Femur (tissue), 1 donor: Measurements from ENCODE around the gene RUNDC1.
"Not testable (repeated sequence)": the region's sequence is repeated elsewhere in the genome, so short reads cannot be mapped to it uniquely, and the experiment has no call there.

Source experiments
- DNase-seq: peaks from one replicate; pipeline ENCODE4 v3.0.0-alpha.2; 2017

The RUNDC1 gene

GRCh38 chr17:42992872-42993271, 12.5 kb downstream of the RUNDC1 start:
- no peak for DNase-seq

DNA sequence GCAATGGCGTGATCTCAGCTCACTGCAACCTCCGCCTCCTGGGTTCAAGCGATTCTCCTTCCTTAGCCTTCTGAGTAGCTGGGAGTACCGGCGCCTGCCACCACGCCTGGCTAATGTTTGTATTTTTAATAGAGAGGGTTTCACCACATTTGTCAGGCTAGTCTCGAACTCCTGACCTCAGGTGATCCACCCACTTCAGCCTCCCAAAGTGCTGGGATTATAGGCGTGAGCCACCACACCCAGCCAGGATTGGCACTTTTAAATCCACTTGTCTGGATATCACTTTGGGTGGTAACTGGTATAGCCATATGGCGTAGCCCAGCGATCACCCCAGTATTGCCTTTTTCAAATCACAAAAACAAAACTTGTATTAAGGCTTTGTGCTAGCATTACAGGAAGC, 13.5 kb downstream of the RUNDC1 start:
- DNase-seq, result not testable (repeated sequence)

DNA sequence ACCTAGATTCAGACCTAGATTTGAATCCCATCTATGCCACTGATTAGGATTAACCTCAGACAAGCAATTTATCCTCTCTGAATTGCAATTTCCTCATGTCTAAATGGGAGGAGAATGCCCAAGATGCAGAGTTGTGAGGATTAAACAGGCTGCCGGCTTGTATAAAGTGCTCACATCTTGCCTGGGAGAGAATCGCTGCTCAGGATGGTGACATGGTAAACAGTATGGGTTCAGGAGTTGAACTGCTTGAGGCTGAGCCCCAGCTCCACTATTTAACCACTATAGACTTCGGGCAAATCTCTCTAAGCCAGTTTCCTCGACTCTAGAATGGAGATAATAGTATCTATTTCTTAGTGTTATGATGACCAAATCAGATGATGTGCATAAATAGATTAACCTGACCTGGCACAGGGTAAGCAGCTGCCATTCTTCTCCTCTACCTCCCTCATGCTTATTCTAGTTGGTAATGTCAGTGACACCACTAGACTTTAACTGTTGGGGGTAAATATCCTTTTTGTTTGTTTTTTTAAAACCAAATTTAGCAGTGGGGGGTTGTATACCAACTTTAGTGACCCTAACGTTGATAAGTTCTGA, 17.1 kb downstream of the RUNDC1 start:
- DNase-seq, result no peak

GRCh38 chr17:42997984-42998938, 17.9 kb downstream of the RUNDC1 start, which contains the start of gene RPL27:
Gene RPL27, plus strand, starts transcription at chr17:42998419. Its CDS starts 332 bp downstream, at chr17:42998751.
- peak; percentile 100 for DNase-seq

DNA sequence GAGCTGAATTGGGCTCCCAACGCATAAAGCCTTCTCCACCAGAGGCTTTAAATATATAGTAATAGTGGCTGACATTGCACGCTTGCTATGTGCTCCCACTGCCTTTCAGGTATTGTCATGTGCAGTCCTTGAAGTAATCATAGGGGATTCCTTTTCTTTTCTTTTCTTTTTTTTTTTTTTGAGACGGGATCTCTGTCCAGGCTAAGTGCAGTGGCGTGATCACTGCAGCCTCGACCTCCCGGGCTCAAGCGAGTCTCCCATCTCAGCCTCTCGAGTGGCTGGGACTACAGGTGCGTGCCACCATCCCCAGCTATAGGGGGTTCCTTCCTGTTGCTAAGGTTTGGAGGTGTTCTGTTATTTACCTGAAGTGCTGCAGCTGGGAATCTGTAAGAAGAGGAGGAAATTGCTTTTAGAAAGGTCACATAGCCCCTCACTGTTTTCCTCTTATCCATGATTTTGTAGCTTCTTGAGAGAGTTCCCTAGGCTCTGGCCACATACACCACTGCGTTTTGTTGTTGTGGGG, 18.7 kb downstream of the RUNDC1 start:
- DNase-seq, result no peak

GRCh38 chr17:43000894-43001293, 20.5 kb downstream of the RUNDC1 start:
- DNase-seq, result not testable (repeated sequence)

- DNase-seq, result no peak
Observed at GRCh38 chr17:43003542-43004172, 23.3 kb downstream of the RUNDC1 start.

DNA sequence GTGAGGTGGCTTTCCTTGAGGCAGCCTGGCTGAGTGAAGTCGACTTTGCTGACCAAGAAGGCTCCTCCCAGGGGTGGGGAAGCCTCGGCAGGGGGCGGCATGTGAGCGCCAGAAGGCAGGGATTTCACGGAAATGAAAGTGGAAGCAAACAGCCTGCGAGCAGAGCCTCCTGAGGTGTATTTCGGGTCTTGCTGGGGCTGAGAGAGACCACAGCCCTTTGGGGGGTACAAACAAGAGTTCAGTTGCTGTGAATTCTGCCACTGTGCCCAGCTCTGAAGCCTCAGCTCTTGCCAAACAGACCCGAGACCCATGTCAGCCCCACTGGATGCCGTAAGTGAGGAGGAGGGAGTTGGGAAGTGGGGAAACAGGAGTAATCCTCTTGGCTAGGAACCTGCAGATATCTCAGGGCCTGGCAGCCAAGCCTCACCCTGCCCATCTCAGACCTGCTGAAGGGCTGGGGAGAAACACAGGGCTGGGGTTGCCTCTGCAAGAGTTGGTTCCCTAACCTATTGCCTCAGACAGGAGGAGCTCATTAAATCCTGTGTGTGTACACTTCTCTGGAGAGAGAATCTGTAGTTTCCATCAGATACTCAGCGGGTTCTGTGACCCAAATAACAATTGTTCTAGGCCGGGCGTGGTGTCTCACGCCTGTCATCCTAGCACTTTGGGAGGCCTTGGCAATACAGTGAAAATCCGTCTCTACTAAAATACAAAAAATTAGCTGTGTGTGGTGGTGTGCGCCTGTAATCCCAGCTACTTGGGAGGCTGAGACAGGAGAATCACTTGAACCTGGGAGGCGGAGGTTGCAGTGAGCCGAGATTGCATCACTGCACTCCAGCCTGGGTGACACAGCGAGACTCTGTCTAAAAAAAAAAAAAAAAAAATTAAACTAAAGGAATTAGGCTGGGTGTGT, 26.5 kb downstream of the RUNDC1 start, which contains the start of gene IFI35:
TSS of gene IFI35 (plus strand) at position 146 of the 913 bp plus-strand sequence. CDS start at position 310, 164 bp downstream.
- peak; percentile 91 for DNase-seq

DNA sequence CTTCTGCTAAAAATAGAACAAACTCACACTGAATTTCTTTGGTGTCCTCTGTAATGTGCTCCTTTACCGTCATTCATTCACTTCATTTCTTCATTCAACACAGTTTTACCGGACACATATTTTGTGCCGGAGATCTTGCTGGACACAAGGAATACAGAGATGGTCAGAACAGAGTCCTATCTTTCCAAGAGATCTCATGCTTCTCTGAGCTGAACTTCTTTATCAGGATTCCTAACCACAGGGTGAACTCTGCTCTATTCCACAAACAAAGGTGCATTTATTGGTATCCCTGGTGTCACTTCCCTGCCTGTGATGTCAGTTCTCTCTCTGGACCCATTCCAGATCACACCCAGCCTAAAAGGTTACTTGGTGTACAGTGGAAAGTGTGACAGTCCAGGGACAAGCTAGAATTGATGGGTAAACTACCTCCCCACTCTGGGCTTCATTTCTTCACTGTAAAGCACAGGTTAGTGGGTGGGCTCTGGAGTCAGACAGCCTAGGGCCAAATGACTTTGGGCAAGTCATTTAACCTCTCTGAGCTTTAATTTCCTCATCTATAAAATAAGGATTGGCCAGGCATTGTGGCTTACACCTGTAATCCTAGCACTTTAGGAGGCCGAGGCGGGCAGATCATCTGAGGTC, 30.4 kb downstream of the RUNDC1 start:
- no peak for DNase-seq

DNA sequence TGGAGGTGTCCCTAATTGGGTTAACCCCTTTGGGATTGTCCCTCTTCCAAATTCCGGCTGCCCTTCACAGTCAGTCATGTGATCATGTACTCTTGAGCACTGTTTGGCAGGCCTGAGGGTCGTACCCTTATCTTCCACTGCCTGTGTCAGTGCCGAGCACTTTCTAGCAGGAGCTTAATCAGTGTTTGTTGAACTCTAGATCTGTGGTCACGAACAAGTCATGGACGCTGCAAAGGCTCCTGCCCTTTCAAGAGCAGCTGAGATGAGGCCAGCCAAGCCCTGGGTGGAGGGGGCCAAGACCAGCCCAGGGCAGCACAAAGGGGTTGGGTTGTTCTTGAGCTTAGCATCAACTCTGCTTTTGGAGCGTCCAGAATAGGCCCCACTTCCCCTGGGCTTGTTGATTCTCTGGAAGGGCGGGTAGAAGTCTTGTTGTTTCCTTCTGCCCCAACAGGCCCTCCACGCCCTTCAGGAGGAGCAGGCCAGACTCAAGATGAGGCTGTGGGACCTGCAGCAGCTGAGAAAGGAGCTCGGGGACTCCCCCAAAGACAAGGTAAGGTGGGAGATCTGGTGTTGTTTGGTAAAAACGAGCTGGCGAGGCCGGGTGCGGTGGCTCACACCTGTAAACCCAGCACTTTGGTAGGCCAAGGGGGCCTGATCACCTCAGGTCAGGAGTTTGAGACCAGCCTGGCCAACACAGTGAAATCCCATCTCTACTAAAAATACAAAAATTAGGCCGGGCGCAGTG, 31.5 kb downstream of the RUNDC1 start:
- DNase-seq, result no peak

GRCh38 chr17:43013296-43013695, 32.9 kb downstream of the RUNDC1 start:
- DNase-seq, result no peak

DNA sequence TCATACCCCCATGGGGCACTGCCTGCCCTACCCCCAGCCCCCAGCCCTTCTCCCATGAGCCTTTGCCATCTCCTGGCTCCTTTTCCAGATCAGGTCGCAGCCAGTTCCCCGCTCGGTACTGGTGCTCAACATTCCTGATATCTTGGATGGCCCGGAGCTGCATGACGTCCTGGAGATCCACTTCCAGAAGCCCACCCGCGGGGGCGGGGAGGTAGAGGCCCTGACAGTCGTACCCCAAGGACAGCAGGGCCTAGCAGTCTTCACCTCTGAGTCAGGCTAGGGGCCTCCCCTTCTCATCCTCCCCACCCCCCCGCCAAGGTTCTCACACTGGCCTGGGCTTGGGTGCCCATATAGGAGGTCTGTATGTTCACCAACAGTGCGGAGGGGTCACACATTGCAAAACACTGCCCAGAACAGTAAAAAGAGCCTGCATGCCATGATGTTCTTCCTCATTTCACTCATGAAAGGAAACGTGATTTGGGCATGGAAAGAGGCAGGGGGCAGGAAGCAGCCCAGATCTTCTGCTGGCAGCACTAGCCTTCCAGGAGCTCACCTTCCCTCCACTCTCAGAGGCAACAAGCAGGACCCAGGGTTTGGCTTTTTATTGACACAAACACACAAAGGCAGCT, 33.8 kb downstream of the RUNDC1 start:
- no peak for DNase-seq

DNA sequence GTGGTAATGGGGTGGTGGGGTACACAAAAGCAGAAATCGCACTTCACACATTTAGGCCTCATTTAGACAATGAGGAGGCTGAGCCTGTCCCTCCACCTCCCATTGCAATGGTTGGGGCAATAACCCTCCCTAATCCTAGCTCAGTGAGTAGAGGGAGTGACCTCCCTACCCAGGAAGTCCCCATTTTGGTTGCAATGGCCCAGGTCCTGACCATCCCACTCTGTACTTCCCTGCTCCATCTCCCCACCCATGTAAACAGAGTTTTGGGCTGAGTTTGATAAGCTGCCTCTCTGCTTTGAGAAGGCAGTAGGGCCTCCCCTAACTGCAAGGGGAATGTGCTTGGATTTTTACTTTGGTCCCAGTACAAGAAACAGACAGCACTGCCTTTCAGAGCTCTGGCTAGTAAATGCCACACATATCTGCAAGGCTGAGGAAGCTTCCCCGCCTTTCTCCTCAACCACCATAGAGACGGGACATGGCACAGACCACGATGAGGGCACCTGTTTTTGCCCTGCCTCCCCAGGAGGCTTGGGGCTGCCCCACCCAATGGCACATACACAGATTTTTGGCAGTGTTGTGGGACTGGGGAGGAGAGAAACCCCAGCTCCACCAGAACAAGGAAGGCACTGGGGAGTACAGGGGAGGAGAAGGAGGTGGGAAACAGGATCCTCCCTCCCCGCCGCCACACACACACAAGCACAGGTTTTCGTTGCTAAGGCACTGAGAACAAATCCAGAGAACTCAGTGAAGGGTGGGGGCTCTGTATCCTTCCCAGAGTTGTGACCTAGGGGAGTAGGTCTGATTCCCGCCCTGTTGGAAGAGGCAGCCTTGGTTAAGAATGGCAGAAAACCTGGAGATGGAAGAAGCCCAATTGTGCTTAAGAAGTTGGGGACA, 34.5 kb downstream of the RUNDC1 start:
- DNase-seq, result no peak

DNA sequence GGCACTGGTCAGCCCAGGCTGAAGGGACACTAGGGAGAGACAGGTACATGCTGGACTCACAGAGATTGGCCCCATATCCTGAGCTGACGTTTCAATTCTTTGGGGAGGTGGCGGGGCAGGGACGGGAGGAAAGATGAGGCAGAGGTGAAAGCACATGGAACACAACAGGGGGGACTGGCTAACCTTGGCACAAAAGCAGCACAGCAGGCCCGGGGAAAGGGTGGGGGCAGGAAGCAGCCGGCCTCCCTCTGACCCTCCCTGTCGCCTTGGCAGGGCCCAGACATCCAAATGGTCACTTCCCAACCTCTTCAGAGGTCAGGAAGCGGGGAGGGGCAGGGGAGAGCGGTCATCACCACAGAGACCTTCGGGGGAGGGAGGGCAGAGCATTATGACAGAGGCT, 35.2 kb downstream of the RUNDC1 start:
- DNase-seq, result no peak

GRCh38 chr17:43016216-43016615, 35.9 kb downstream of the RUNDC1 start:
- no peak for DNase-seq

DNA sequence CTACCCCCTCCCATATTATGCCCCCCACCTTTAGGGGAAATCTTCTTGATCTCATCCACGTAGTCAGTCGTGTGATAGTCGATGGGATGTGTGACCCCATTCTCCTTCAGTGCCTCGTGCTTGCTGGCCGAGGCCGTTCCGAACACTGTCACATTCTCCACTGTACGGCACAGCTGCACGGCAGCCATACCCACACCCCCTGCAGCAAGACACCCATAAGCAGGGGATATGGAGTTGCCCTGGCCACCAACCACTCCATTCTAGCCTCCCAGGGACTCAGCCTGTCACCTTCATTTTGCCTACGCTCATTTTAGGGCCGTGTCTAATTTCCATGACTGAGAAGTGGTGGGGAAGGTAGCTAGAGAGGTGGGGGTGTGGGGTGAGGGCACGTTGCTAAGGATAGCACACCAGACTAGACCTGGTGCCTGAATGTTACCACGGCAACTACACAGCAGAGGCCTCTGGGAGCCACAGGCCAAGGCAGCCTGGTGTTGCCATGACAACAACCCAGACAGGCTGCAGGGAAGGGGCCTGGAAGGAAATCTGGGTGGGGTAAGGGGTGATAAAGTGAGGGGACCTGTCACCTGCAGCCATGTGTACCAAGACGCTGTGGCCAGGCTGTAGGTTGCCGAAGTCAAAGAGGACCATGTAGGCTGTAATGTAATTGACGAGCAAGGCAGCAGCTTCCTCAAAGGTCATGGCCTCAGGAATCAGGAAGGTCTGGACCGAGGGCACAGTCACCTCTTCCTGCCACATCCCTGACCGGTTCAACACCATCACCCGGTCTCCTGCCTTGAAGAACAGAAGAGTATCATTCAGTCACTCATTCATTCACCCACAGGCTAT, 37.9 kb downstream of the RUNDC1 start:
- DNase-seq, result no peak

DNA sequence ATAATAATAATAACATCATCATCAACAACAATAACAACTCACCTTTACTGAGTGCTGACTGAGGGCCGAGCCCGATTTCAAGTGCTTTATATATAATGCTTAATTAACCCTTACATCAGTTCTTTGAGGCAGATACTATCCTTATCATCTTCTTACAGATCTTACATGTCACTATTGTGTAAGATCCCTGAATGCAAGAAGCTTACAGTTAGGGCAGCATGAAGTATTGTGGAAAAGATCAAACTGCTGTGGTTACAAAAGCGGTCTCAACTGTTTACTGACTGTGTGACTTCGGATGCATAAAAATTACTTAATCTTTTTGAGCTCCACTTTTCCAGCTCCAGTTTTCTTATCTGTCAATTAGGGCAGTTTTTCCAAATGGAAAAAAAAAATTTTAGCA, 38.6 kb downstream of the RUNDC1 start:
- DNase-seq, result no peak

DNA sequence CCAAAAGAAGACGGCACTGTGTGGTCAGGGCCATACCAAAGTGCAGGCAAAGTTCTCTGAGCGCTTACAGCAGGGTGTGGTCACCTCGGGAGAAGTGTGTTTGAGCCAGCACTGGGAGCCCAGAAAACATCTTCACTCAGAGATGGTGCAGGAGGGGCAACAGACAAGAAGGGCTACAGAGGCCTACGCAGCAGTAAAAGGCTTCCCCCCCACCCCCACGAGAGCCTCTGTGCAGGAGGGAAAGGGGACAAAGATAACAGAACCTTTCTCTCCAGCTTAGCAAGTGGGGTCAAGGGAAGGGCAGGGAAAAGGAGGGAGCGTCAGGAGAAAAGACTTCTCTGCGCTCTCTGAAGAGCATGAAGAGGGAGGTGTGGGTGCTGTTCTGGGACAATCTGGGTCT, 39.1 kb downstream of the RUNDC1 start:
- no peak for DNase-seq
